A673 (cell line): ENCODE results near the gene SYT7.

Source experiments
- CTCF ChIP-seq: fragments of 300-800, 200-600 bp; sonication (generic); conservative IDR thresholded peaks from 2 replicates; pipeline ENCODE4 v1.5.1; 2017; ENCODE audit warnings: low read depth, mild to moderate bottlenecking, antibody characterized with exemption, low read length, moderate library complexity, mixed read lengths
- EZH2 ChIP-seq: fragments of 200-600 bp; sonication (generic); IDR thresholded peaks from 2 replicates; pipeline ENCODE4 v1.6.1; 2017; ENCODE audit warnings: borderline replicate concordance, low read depth, mild to moderate bottlenecking, mixed read lengths, antibody characterized with exemption, low read length; ENCODE audit not compliant: poor library complexity, severe bottlenecking

DNA sequence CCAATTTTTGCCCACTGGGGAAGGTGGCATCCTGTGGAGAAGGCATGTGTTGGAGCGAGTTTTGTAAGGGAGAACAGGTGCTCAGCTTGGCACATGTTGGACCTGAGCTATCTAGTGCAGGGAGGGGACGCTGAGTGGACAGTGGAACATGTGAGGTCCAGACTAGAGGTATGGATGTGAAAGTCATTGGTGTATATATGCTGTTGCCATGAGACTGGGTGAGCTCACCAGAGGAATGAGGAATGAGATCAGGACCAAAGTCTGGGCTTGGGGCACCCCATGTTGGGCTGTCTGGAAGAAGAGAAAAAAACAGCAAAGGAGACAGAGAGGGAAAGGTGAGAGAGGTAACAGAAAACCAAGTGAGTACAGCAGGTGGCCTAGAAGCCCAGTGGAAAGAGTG lies 12.3 kb upstream of the SYT7 start:
- TF ChIP-seq CTCF = no peak
- no peak for TF ChIP-seq EZH2
